Stimulated activated CD8-positive, alpha-beta memory T cell treated with anti-CD3 and anti-CD28 coated beads, Interleukin-4, amount 100 ng/mL, for 1 hour (primary cell): Measurements from ENCODE around the gene MCU.

Experiments used
- DNase-seq, 2 donors: peaks; one replicate each; pipeline ENCODE4 v3.0.0-alpha.2; 2020; ENCODE audit warnings: low read depth in 2 of 2, low spot score in 1 of 2

MCU gene

DNA sequence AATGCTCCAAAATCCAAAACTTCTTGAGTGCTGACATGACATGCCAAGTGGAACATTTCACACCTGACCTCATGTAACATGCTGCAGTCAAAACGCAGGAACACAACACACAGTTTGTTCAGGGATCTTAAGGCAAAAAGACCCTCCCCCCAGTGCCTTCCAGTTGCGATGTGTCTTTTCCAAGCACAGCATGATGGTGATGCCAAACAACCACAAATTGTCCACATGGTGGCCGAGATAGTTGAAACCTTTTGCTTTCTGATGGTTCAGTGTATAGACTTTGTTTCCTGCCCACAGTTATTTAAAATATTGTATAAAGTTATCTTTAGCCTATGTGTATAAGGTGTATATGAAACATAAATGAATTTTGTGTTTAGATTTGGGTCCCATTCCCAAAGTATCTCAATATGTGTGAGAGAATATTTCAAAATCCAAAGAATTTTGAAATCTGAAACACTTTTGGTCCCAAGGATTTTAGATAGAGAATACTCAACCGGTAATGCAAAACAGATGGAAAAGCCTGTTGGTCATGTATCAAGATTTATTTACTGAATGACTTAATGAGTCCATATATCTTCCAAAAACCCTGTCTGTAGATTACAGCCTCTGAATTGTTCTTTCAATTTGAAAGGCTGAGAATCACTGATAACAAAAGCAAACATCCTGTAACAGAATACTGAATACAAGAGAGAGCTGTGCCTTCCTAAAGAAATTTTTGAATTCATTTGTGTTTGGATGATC is 108.2 kb downstream of the MCU start:
- no peak for DNase-seq

DNA sequence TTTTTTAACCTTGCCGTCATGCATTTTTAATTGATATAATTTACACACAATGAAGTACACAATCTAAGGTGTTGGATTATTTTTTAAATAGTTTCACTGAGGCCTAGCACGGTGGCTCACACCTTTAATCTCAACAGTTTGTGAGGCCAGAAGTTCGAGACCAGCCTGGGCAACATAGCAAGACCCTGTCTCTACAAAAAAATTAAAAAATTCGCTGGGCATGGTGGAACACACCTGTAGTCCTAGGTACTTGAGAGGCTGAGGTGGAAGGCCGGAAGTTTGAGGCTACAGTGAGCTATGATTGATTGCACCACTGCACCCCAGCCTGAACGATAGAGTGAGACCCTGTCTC is 108.8 kb downstream of the MCU start:
- DNase-seq: no peak

DNA sequence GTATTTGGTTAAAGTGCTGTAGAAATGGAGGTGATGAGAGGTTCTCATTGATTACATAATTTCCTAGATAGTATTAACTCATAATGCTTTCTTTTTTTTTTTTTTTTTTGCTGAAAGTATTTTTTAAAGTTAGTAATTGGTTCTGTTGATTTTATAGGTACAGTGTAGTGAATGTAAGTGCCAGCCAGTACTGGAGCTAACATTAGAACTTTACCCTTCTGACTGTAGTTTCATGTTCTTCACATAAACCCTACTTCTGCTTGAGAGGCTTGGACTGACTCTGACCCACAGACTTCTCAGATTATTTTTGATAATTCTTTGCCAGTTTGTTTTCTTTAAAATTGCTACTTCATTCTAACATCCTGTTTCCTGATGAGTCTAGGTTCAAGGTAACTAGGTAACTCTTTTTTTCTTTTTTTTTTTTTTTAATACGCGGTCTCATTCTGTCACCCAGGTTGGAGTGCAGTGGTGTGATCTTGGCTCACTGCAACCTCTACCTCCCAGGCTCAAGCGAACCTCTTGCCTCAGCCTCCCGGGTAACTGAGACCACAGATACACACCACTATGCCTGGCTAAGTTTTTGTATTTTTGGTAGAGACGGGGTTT is 109.4 kb downstream of the MCU start:
- no peak for DNase-seq

DNA sequence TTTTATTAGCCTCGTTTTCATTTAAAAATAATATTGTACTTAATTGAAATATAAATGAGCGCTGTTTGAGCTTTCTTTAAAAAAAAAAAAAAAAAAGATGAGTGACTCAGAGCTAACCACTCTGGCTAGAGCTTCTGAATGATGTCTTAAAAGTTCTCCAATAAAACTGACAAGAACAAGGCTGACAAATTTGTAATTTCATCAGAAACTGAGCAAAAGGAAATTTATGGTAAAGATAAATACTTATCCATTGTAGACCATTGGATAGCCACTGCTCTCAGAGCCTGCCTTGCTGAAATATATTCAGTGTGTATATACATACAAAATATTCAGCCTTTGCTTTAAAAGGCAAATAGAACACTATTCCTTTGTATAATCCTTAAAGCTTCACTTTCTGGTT is 110.4 kb downstream of the MCU start:
- DNase-seq: no peak

DNA sequence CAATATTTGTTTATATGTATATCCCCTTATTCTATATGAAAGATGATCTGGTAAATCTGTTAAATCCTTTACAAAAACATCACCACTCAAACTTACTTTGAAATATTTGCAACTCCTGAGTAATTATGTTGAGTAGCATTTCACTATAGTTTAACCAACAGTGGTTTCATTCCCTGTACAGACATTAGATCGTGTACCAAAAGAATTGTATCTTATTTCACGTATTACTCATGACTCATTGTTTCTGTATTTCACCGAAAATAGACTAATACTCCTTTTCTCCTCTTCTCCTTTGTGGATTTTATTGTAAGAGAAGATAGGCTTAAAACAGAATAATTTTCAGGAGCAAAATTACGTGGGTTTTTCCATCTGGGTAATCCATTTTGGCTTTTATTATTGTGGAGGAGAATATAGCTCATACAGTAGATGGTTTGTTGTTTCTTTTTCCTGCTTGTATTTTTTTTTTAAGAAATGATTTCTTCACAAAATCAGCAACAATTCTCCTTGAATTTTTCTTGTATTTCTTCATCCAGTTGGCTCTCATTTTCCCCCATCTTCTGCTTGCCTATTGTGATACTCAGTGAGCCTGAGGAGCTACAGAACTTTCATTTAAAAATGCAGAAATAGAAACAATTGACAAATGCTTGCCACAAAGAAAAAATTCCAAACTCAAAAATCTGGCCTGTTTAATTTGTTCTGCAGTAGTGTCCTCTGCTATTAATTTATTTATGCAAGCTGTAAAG is 111.0 kb downstream of the MCU start:
- no peak for DNase-seq

DNA sequence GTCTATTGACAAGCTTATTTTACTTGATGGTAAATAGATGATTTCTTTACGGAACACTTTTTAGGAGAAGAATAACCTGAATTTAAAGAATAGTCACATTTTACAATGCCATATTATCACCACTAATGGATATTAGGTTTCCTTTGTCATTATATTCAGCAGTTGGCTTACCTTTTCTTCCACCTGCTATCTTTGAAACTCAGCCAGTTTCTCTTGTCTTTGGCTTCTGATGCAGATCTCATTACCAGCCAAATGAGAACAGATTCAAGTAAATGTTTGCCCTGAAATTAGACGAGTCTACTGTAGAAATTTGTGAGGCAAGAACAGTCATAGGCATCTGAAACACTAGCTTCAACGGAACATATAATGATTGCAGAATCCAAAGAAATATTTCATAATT is 116.1 kb downstream of the MCU start:
- no peak for DNase-seq

DNA sequence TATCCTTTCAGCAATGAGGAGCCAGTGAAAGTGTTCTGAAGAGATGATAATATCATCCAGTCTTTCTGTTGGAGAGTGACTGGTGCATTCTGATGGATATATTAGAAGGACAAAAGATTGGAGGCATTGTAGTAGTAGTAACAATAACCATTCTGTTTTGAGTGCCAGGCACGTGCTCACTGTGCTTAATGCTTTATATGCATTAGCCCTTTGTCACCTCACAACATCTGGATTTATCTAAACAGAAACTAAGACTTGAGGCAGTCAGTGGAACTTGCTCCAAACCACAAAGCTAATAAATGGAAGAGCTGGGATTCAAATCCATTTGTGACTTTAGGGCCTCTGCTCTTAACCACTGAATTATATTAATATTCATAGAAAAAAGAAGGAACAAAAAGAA is 117.1 kb downstream of the MCU start:
- DNase-seq: no peak

DNA sequence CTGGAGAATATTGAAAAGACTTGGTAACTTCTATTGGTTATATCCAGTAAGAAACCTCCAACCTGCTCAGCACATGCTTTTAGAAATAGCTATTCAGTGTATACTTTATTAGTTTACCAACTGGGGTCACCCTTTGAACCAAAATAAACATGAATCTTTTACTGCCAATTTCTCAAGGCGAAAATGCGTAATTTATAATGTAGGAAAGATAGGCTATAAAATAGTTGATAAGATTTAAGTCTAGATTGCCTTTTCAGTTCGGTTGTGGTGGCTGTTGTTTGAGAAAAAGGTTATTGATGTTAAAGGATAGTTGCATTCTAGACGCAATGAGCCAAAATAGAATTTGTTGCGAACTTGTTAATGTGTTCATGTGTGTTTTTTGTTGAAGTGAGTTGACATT is 119.0 kb downstream of the MCU start:
- no peak for DNase-seq

DNA sequence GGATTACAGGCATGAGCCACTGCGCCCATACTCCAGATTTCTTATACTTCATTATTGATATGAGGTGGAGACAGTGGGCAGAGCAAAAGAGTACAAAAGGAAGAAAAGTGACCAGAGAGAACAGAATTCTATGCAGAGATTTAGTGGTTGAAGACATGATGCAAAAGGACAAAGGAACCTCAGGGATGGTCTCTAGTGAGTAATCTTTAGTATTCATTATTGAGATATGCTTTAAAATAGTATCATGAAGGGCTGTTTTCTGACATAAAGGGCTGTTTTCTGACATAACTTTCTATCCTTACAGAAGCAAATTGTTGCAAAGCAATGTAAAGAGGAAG is 120.4 kb downstream of the MCU start:
- no peak for DNase-seq

DNA sequence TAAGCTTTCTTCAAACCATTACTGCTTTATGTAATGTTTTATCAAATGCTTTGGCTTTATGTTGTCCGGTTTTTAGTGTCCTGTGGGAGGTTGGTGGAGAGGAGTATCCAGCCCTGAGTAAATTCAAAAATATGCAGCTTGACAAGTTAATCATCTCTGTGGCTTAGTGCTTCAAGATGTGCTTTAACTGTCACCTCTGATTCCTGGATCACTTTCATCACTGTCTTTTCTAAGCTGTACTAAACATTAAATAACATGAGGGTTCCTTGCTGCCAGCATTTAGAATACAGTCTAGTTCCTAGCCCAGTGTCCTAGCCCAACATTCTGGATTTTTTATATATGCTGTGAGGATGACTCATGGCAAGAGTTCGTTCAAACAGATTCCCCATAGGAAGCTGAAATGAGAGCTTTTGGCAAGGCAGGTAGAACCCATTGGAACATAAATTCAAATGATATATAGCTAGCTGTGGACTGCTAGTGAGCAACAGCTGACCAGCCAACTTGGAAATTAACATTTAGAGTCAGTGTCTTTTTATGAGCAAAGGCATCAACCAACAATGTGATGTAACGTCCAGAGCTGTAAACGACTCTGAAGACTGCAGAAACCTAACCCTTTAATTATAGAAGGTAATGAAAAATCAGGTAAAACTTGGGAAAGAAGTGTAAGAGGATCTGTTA is 120.9 kb downstream of the MCU start:
- DNase-seq: no peak

DNA sequence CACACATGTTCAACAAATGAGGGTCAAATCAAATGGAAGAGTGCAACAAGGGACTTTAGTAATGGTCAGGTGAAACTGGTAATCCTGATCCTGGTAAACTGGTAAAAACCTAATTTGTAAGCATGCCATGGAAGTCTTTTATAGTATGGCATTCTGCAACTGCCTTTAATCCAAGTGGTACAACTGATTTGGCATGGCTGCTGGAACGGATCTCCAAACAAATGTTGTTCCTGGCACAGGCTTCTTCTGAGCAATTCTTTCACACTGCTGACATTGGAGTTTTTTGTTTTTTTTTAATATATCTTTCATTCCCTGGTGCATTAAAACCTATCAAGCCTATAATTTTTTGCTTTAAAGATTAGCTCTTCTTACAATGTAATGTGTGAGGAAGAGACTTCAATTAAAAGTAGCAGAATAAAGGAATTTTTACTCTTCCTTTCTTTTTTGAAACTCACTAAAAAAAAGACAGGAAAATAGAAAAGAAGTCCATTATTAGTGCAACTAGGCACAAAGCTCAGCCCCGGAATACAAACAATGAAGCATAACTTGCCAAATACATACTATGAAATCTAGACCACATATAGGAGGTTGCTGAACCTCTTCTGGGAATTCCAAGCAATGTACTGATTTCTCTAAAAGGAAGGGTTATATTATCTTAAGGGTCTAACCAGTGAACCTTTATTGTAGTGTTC is 122.3 kb downstream of the MCU start:
- DNase-seq: no peak

DNA sequence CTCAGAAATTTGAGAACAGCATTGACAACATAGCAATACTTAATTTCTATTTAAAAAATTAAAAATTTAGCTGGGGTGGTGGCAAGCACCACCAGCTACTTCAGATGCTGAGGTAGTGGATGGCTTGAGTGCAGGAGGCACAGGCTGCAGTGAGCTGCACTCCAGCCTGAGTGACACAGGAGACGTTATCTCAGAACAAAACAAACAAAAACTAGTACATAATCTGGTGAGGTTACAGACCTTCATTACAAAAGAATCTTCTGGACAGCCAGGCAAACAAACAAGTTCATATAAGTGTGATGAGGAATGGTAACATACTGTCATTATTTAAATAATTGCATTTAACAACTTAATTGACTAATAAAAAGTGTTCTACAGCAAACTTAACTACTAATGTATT is 124.6 kb downstream of the MCU start:
- no peak for DNase-seq

DNA sequence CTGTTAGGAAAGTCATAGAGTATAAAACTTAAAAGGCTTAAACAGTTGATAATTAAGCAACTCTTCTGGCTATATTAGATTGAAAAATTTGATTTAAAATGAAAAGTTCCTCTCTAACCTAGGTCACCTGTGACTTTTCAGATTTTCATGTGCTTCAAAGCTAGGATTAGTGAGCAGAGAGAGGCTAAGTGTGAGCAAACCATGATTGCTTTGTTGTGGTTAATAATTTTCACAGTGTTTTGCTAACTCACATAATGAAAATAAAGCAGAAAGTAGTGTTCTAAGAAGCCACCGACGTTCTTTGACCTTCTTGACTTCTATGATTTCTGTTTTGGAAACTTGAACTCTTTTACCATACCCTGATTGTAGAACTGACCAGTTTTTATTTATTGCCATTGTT is 126.1 kb downstream of the MCU start:
- no peak for DNase-seq

DNA sequence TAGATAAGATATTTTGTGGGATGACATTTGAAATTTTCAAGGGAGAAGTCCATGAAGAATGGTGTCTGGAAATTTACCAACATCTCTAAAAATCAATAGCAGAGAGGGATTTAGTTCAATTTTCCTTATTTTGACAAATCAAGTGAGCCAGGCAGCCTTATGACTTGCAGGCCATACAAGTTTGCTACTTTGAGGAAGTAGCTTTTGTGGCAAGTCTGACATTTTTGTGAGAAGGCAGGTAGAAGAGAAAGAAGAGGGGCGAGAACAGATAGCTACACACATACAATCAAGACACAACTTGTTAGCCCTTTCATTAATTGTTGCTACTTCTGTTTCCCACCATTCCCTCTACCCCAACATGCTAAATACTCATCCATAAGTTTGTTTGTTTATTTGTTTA is 127.1 kb downstream of the MCU start:
- no peak for DNase-seq

DNA sequence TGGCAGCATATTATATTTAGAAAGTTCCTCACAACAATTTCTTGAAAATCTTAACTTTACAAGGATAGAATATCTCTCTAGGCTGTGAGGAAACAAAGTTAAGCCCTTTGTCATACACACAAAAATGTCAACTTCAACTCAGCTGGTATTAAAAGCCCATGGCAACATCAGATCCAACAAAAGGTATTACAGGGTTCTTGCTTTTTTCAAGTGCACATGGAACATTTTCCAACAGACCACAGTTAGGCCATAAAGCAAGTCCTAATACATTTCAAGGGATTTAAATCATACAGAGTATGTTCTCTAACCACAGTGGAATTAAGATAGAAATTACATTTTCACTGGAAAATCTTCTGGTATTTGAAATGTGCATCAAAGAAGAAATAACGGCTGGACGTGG is 129.7 kb downstream of the MCU start:
- DNase-seq: no peak

DNA sequence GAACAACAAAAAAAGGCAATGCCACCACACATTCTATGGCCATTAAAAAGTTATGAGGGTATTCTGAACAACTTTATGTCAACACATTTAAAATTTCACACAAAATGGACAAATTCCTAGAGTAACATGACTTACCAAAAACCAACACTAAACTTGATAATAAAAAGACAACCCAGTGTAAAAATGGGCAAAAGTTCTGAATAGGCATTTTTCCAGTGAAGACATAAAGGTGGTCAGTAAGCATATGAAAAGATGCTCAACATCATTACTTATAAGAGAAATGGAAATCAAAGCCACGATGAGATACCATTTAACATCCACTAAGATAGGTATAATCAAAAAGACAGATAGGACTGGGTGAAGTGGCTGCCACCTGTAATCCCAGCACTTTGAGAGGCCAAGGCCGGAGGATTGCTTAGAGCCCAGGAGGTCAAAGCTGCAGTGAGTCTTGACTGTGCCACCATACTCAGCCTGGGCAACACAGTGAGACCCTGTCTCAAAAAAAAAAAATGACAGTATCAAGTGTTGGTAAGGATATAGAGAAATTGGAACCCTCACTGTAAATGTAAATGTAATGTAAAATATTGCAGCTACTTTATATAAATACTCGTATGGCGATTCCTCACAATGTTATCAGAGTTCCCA is 130.5 kb downstream of the MCU start:
- DNase-seq: no peak

DNA sequence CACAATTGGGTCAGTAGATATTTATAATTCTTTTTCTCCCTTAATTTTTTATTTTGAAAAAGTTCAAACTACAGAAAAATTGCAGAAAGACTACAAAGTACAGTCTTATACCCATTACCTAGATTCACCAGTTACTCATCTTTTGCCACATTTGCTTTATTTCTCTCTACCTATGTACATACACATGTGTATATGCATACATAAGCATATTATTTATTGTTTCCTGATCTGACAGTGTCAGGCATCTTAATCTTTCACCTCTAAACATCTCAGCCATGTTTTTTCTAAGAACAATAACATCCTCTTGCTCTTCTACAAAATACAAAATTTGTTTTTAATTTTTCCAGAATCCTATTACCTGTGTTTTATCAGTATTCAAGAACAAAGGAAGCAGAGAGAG is 133.2 kb downstream of the MCU start:
- DNase-seq: no peak

DNA sequence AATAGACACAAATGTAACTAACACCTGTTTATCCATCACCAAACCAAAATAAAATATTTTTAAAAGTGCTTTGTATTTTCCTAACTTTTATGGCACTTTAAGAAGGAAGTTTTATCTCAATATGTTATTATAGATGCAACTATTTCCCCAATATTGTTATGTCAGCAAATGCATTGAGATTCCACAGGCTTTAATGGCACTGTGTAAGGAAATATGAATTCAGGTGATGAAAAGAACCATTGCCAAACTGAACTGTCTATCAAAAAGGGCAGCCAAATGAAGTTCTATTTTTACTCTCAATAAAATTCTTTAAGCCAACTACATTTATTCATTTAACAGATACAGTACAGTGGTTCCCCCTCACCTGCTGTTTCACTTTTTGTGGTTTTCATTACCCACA is 134.4 kb downstream of the MCU start:
- no peak for DNase-seq

DNA sequence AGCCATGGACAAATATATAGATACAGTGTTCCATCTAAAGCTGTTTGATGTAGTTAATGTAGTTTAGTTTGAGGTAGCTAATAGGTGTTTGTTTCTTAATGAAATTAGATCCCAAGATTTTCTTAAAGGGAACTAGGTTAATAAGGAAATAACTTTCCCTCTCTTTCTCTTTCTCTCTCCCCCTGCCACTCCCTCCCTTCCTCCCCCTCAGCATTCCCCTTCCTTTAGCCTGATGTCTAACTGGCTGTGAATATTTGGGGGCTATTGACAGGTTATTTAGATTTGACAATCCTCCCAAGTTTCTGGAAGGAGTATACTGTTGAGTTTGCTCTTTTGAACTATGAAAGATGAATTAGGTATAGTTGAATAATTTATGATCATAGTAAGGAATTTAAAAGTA is 136.4 kb downstream of the MCU start:
- no peak for DNase-seq

DNA sequence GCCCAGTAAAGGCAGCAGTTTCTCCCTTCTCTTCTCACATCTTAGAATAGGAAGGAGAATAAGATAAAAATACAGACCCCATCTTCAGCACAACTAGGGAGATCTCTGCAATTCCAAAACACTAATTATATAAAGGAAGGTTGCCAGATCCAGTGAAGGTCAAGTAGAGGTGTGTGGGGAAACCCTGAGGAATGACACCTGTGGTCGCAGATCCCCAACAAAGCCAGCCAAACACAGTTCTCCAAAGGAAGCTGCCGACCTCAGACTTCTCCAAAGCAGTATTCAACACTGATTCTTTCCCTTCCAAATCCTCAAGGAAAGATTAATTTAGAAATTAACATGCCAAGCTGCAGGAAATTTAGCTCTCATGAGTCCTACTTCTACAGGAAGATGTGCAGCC is 138.7 kb downstream of the MCU start:
- no peak for DNase-seq
